CD4-positive, alpha-beta T cell treated with Interleukin-15 for 4 hours (primary cell): ENCODE results near the gene COG1.
A peak's percentile ranks its signal among the peaks of the same experiment; 100 is the strongest.

Source experiments
- DNase-seq: peaks from one replicate; pipeline ENCODE4 v3.0.0-alpha.2; 2020; ENCODE audit warnings: low spot score

COG1 gene

DNA sequence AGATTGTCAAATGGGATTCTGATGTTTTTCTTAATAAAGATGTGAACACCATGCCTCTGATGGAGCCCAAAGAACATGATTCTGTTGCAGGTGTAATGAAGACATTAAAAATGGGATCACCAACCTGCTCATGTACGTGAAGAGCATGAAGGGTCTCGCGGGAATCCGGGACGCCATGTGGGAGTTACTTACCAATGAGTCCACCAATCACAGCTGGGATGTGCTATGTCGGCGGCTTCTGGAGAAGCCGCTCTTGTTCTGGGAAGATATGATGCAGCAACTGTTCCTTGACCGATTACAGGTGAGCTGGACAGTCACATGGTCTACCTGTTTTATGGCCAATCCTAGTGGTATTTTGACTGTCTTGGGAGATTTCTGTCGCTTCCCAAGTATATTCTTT is 7.6 kb downstream of the COG1 start:
- DNase-seq, result no peak

- no peak for DNase-seq
These were observed 8.6 kb downstream of the COG1 start for GRCh38 chr17:73201215-73202069.

- no peak for DNase-seq
These were observed 10.4 kb downstream of the COG1 start for GRCh38 chr17:73203135-73203787.

DNA sequence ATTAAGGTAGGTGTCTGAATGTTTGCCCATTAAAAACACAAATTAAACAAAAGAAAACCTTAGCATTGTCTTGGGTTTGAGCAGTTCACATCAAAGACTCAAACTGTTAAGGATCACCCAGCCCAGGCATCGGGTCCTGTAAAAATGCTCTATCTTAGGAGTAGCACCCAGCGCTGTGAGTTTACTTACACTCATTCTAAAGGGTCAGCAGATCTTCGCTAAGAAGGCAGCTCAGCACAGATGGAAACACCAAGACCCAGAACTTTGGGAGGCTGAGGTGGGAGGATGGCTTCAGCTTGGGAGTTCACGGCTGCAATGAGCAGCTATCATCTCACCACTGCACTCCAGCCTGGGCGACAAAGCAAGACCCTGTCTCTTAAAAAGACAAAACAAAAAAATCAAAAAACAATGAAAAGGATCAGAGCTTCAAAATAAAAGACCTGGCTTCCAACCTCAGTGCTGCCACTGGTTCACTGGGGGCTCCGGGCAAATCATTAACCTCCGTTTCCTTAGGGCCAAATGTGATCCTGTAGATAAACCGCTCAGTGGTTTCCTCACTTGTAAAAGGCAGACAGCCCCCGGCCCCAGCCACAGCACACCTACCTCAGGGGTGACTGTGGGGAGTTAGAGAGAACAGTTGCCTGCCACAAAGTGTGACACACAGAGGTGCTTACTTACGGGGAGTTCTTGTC is 11.1 kb downstream of the COG1 start:
- peak; percentile 24 for DNase-seq

GRCh38 chr17:73205459-73205961 is 12.7 kb downstream of the COG1 start:
- no peak for DNase-seq

DNA sequence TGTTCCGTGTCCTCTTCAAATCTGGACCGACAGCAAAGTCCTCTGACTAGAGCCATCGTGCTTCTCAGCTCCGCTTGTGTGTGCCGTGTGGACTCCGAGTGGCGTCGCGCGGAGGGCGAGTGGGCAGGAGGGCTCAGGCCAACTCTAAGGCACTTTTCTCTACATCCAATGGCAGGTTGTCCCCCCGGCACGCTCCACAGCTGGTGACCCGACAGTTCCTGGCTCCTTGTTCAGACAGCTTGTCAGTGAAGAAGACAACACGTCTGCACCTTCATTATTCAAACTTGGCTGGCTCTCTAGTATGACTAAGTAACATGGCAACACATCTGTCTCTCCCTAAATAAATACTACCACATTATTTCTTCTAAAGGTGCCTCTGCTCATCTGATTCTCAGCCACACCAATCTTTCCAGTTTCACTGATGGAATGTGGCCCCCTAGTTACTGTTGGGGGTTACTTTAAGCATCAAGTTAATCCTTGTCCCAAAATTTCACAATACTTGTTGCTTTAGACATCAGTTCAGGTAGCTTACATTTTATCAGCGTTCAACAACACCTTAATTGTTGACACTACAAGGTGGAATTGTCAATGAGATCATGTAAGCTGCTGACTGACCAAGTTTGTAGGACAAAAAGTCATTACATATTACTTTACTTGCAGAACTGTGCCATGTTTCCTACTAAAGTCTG is 15.4 kb downstream of the COG1 start:
- no peak for DNase-seq

DNA sequence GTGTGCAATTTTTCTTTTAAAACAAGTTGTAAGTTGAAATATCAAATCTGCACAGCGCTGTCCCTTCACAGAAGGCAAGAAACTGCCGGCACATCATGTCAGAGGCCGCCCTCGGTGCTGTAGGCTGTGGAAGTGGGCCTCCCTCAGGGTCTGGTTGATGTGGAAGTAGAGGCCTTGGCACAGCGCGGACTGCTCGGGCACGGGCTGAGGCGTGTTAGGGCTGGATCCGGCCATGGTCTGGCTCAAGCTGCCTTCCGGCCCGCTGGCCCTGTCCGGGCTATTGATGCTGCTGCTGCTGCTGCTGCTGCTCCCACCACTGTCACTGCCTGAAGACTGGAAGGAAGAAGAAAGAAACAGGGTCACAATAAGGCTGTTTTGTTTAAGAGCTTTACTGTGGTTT is 16.6 kb downstream of the COG1 start:
- no peak for DNase-seq

DNA sequence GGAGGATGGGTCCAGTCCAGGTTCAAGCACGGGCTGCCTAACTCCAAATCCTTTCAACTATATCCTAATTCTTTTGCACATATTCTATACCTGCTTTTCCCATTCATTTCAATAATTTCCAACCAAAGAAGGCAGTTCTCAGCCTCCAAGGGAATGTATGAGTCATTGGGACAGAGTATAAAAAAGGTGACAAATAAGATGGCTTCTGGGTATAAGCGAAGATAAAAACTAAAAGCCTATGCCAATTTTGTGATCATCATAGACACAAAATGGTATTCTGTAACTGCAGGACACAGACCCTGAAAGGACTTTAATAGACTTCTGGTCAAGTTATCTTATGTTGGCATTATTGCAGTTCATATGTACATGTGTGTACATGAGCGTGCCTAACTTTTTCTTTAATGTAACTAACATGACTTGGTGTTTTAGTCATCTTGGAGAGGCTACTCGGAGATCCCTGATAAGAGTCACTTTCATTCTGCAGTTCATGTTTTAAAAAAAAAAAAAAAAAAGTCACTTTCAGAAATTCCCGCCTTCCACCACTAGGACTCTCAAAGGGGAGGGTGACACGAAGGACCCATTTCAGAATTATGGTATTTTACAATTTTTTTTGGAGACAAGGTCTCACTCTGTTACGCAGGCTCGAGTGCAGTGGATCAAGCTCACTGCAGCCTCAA is 17.3 kb downstream of the COG1 start:
- DNase-seq, result no peak

- peak; percentile 69 for DNase-seq
These were observed 18.9 kb downstream of the COG1 start for GRCh38 chr17:73211745-73212144.

- DNase-seq, result no peak
These were observed 21.2 kb downstream of the COG1 start for GRCh38 chr17:73214008-73214407.

DNA sequence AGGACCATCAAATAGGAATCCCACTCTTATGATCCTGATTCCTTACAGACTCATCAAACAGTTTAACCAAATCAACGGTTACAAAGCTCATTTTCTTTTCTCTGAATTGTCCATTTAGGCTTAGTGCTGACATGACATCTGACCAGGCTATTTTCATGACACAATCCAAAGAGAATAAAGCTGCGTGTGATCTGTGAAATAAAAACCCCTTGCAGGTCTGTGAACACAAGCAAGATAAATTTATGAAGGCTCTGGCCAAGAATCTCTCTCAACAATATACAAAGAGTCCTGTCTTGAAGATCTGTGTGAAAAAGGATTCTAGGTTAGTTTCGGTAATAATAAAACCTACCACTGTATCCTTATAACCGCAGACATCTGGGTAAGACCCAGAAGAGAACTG is 22.0 kb downstream of the COG1 start:
- no peak for DNase-seq

DNA sequence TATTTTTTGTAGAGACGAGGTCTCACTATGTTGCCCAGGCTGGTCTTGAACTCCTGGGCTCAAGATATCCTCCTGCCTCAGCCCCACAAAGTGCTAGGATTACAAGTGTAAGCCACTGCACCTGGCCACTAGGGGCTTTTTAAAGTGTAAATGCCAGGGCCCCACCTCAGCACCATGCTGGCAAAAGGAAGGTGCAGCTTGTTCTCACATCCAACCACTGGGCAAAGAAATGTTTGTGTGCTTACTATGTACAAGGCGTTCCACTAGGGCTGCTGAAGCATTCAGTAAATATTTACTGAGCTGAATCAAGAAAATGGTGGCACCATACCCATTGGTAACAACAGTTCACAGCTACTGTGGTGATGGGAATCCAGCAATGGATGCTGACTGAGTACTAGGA is 22.6 kb downstream of the COG1 start:
- DNase-seq, result no peak

DNA sequence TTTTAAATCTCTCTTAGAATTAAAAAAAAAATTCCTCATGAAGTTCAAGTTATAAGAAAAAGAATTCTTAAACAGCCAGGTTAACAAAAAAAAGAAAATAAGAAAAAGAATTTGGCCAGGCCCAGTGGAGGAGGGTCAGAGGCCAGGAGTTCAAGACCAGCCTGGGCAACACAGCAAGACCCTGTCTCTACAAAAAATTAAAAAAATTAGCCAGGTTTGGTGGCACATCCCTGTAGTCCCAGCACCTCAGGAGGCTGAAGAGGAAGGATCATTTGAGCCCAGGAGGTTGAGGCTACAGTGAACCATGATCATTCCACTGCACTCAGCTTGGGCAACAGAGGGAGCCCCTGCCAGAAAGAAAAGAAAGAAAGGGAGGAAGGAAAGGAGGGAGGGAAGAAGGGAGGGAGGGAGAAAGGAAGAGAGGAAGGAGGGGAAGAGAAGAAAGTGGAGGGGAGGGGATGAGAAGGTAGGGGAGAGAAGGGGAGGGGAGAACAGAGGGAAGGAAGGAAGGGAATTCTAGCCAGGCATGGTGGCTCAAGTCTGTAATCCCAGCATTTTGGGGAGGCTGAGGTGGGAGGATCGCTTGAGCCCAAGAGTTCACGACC is 30.9 kb downstream of the COG1 start:
- DNase-seq, result no peak

DNA sequence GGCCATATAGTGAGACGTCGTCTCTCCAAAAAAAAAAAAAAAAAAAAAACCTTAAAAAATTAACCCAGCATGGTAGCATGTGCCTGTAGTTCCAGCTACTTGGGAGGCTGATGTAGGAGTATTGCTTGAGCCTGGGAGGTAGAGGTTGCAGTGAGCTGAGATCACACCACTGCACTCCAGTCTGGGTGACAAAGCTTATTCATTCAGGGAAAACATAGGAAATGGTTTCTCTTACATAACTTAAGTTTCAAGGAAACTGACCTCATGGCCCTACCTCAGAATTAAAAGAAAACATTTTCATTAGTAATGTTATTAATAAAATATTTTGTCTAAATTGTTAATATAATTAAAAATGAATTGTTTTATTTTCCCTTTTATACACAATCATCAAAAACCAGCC is 31.4 kb downstream of the COG1 start:
- DNase-seq, result no peak

DNA sequence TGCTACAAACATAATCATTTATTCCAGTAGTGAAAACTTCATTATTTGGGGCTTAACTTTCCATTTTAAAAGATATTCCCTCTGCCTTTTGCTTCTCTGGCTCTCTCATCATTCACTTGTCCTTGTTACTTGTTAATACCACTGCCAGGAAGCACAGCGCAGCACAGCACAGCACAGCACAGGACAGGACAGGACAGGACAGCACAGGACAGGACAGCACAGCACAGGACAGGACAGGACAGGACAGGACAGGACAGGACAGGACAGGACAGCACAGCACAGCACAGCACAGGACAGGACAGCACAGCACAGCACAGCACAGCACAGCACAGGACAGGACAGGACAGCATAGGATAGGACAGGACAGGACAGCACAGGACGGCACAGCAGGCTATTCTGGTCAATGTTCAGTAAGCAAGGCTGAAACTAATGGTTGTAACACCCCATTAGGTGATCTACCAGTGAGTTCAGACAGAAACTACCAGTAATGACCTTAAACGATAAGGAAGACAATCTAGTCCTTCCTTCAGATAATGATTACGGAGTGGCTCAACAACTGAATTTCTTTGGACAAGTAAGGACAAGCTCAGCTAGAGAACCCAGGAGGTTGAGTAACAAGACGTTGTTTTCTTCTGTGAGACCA is 31.9 kb downstream of the COG1 start:
- no peak for DNase-seq

GRCh38 chr17:73226556-73227172 is 33.8 kb downstream of the COG1 start:
- DNase-seq, result no peak

GRCh38 chr17:73227379-73227778 is 34.5 kb downstream of the COG1 start:
- no peak for DNase-seq

GRCh38 chr17:73227944-73228343 is 35.1 kb downstream of the COG1 start:
- DNase-seq, result no peak

DNA sequence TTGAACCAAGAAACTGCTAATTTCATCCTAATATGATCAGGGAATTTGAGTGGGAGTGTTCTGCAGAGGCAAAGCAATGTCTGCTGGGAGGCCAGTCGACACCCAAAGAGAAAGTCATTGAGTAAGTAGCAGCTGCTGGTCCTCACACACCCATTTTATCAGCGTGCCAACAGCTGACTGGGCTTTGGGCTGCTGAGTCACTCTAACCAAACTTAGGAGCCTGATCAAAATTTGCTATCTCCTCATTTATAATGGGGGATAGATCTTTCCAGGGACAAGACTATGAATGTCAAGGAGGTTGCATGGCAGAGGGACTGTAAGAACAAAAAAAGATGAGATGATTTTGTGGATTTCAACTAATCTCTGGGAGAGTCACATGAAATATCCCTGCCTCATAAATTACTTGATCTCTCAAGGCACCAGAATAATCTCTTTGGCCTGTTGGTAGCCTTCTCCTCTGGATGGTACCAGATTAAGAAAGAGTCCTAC is 35.9 kb downstream of the COG1 start:
- peak; percentile 50 for DNase-seq

DNA sequence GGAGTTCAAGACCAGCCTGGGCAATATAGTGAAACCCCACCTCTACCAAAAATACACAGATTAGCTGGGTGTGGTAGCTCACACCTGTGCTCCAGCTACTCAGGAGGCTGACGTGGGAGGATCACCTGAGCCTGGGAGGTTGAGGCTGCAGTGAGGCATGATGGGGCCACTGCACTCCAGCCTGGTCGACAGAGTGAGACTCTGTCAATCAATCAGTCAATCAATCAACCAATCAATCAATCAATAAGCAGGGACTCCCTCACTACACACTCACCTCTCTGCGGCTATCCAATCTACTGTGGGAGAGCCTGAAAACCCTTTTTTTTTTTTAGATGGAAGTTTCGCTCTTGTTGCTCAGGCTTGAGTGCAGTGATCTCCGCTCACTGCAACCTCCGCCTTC is 37.2 kb downstream of the COG1 start:
- no peak for DNase-seq
